Fibroblast of skin of right biceps (primary cell): ENCODE data around the gene CCDC146.
"Not testable (repeated sequence)": the region's sequence is repeated elsewhere in the genome, so short reads cannot be mapped to it uniquely, and the experiment has no call there.

Source experiments
- DNase-seq: peaks from one replicate; pipeline ENCODE4 v3.0.0-alpha.2; 2013

Gene CCDC146

GRCh38 chr7:77202481-77202976 lies 80.1 kb downstream of the CCDC146 start:
- no peak for DNase-seq

GRCh38 chr7:77205706-77206105 lies 83.3 kb downstream of the CCDC146 start:
- DNase-seq: peak; percentile 49

- DNase-seq: no peak
Observed at GRCh38 chr7:77208416-77208815, 86.0 kb downstream of the CCDC146 start.

GRCh38 chr7:77209479-77210139 lies 87.2 kb downstream of the CCDC146 start:
- no peak for DNase-seq

- no peak for DNase-seq
Observed at GRCh38 chr7:77216181-77216845, 93.9 kb downstream of the CCDC146 start.

GRCh38 chr7:77217474-77218185 lies 95.2 kb downstream of the CCDC146 start:
- no peak for DNase-seq

GRCh38 chr7:77219701-77220331 lies 97.4 kb downstream of the CCDC146 start:
- not testable (repeated sequence) for DNase-seq

- DNase-seq: no peak
Observed at GRCh38 chr7:77222065-77222464, 99.7 kb downstream of the CCDC146 start.

GRCh38 chr7:77222819-77223218 lies 100.4 kb downstream of the CCDC146 start:
- no peak for DNase-seq

GRCh38 chr7:77223261-77223660 lies 100.8 kb downstream of the CCDC146 start:
- DNase-seq: no peak

- peak; percentile 47 for DNase-seq
Observed at GRCh38 chr7:77226357-77226839, 104.0 kb downstream of the CCDC146 start.

- not testable (repeated sequence) for DNase-seq
Observed at GRCh38 chr7:77228795-77229194, 106.4 kb downstream of the CCDC146 start.

- no peak for DNase-seq
Observed at GRCh38 chr7:77232467-77232866, 110.1 kb downstream of the CCDC146 start.

- DNase-seq: peak; percentile 40
Observed at GRCh38 chr7:77235276-77235675, 112.9 kb downstream of the CCDC146 start.

GRCh38 chr7:77238703-77239136 lies 116.3 kb downstream of the CCDC146 start:
- DNase-seq: no peak

GRCh38 chr7:77239471-77239870 lies 117.1 kb downstream of the CCDC146 start:
- DNase-seq: no peak

- no peak for DNase-seq
Observed at GRCh38 chr7:77242068-77242467, 119.7 kb downstream of the CCDC146 start.

GRCh38 chr7:77242554-77242953 lies 120.1 kb downstream of the CCDC146 start:
- DNase-seq: no peak

GRCh38 chr7:77244222-77244934 lies 122.0 kb downstream of the CCDC146 start:
- DNase-seq: no peak

GRCh38 chr7:77245015-77245755 lies 122.8 kb downstream of the CCDC146 start:
- no peak for DNase-seq

- no peak for DNase-seq
Observed at GRCh38 chr7:77246026-77246640, 123.7 kb downstream of the CCDC146 start.
